SKM-1 (cell line): ENCODE data around the gene F5.
A peak's percentile ranks its signal among the peaks of the same experiment; 100 is the strongest.
"Not testable (repeated sequence)": the region's sequence is repeated elsewhere in the genome, so short reads cannot be mapped to it uniquely, and the experiment has no call there.

Experiments
- DNase-seq: peaks from one replicate; lab custom pipeline; 2025; ENCODE audit not compliant: unreplicated experiment; lab: John Stamatoyannopoulos, UW

The F5 gene

GRCh38 chr1:169511316-169512005 lies 74.8 kb downstream of the F5 start:
- DNase-seq, result no peak

DNA sequence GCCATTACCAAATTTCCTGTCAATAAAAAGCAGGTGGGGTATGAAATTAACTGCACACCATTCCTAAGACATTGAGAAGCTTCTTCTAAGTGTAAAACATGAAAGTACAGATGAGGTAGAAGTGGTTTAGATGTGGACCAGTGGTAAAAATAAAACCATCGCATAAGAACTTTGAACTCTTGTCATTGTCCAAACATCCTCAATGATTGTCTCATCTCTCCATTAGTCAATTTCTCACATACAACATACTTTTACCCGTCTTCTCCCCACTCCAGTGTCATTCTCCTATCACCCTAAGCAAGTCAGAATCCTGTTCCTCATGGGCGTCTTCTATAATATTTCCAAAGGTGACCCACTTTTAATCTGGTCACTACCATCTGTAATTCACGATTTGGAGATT lies 76.2 kb downstream of the F5 start:
- DNase-seq, result no peak

DNA sequence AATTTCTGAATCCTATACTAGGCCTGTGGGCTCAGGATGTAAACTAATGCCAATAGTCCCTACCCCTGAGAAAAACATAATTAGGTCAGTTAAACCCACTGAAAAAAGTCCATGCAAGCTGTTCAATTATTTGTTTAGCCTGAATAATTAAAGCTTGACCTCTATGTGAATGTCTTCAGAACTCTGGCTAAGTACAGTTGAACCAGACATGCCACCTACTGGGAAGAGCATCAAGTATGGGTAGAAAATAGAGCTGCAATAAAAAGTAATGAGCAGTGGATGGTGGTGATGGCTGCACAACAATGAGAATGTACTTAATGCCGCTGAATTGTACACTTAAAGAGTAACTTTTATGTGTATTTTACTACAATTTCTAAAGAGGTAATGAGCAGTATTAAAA lies 76.9 kb downstream of the F5 start:
- no peak for DNase-seq

DNA sequence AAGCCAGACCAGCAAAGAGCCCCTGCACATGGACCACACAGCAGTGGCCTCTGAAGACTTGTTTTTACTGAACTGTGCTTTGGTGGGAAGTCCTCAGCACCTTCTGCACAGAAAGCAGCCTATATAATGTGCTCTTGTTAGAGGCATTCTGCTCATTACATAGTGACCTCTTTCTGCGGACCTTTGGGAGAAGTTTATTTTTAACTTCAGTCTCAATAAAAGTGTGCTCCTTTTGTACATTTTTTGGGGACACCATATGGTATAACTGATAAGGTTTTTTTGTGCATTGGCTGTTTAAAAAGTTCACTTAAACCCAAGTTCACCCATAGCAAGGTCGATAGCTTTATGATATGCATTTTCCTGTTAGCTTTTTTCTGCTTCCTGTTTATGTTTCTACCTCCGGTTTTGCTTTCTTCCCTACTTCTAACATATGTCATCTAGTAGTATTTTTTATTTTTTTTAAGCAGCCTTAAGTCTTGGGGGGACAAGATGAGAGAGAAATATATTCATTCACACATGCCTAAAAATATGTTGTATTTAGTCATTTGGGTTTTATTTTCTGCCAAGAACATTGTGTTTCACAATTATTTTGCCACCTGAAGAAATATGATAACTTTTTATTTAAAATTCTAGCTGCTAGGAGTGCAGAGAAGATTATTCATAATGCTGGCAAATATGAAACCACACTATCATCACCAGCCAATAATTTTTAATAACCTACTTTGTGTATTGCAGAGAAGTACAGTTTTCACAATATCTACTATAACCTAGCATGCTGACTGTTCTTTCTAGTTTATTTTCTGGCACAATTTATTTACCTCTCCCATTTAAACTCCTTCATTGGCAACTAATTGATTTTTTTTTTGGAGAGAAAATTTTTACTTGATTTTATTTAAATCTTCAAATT lies 77.6 kb downstream of the F5 start:
- DNase-seq, result no peak

GRCh38 chr1:169507413-169507812 lies 78.9 kb downstream of the F5 start:
- no peak for DNase-seq

- not testable (repeated sequence) for DNase-seq
Measured at GRCh38 chr1:169503601-169504000, 82.7 kb downstream of the F5 start.

DNA sequence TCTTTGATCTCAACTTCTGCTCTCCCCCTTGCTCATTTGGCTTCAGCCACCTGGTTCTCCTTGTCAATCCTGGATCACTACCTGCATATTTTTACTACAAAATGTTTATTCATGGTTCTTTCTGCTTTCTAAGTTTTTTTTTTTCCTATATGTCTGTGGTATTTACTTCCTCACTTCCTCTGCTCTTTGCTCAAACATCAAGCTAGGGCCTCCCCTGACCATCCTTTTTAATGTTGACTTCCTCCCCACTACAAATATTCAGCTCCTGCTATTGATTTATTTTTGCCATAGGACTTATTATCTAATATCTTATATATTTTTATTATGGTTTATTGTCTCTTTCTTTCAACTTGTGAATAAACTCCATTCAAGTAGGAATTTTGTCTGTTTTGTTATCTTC lies 86.5 kb downstream of the F5 start:
- no peak for DNase-seq

GRCh38 chr1:169497317-169497716 lies 89.0 kb downstream of the F5 start:
- no peak for DNase-seq

DNA sequence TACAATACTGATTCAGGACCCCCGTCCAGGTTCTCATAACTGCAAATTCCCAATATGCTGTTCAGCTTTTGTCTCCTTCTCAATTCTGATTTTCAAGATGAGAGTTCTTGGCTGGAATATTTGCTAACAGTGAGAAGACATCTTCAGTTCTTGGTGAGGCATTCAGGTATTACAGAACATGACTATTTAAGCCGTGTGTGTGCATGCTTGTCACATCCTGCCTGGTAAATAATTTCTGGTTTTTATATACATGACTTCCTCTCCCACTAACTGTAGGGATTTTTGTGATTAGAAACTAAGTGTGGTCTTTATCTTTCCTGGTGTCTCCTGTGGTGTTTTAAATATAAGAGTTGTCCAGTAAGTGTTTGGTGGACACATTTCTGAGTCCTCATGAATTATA lies 90.4 kb downstream of the F5 start:
- DNase-seq, result no peak

GRCh38 chr1:169495046-169495775 lies 91.1 kb downstream of the F5 start:
- no peak for DNase-seq

- no peak for DNase-seq
Measured at GRCh38 chr1:169494343-169494742, 91.9 kb downstream of the F5 start.

- no peak for DNase-seq
Measured at GRCh38 chr1:169493251-169493650, 93.0 kb downstream of the F5 start.

- no peak for DNase-seq
Measured at GRCh38 chr1:169491845-169492281, 94.4 kb downstream of the F5 start.

DNA sequence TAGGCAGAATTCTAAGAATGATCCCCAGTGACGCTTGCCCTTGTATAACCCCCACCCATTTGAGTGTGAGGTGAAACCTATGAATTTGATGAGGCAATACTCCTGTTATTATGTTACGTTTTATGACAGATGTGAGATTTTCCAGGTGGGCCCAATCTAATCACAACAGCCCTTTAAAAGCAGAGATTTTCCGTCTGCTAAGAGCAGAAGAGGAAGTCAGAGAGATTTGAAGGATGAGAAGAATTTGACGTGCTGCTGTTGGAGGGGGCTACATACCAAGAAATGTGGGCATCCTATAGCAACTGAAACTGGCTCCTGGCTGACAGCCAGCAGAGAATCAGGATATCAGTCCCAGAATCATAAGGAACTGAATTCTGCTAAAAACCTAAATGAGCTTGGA lies 98.1 kb downstream of the F5 start:
- DNase-seq, result no peak

GRCh38 chr1:169487561-169487960 lies 98.7 kb downstream of the F5 start:
- no peak for DNase-seq

DNA sequence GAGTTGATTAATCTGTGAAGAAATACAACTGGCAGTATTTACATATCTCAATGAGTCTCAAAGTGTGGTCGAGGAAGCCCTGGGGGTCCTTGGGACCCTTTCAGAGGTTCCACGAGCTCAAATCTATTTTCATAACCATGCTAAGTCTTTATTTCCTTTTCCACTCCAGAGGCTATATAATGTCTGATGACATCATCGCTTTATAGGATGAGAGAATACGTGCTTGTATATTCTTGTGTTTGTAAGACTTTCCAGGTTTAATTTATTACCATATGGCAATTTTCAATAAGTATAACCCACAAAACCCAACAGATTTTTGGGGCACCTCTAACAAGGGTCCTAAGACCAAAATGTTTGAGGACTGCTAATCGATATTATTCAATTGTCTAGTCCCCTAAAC lies 99.1 kb downstream of the F5 start:
- no peak for DNase-seq

GRCh38 chr1:169486281-169487051 lies 99.8 kb downstream of the F5 start:
- DNase-seq, result no peak

DNA sequence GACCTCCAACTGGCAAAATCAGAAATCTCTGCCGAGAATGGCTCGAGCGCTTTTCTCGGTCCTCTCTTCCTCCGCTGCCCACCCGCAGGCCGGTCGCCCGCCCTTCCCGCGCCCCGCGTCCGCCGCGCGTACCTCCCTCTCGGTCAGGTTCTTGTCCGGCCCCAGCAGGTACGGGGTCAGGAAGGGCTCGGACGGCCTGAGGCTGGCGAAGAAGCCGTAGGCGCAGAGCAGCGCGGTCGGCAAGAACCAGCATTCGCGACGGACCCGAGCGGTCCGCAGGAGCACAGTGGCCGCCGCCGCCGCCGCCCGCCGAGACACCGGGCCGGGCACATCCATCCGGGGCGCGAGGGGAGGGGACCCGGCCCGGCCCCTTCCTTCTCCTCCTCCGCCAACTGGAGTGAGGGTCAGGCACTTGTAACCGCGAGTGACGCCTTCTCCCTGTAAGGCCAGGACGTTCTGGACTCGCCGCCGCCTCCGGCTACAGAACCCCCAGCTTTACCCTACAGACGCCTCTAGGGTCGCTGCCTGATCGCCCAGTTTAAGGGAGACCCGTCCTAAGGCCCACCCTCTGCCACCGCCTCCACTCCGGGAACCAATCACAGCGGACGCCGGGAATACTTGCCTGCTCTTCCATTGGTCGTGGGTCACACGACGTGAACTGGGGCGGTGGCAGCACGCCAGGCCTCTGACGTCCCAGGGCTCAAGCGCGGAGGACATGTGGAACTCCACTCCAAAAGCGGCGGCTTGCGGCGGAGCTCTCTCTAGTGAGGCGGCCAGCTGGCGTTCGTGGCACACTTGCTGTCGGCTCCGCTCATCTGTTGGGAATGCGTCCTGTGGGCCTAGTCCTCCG lies 100.6 kb downstream of the F5 start, which contains the start of gene SLC19A2:
TSS of gene SLC19A2 (minus strand) at position 514 of the 850 bp plus-strand sequence. CDS start at position 336, 178 bp downstream.
- peak; percentile 100 for DNase-seq

GRCh38 chr1:169484683-169485430 lies 101.4 kb downstream of the F5 start:
- no peak for DNase-seq
